ENCODE results near the gene B3GALT4.
"Not testable (repeated sequence)": the region's sequence is repeated elsewhere in the genome, so short reads cannot be mapped to it uniquely, and the experiment has no call there.

The B3GALT4 gene

GRCh38 chr6:33252759-33253158 lies 24.2 kb upstream of the B3GALT4 start:
- no peak overlapping the region for H3K4me3 ChIP-seq (ENCODE audit: low read depth, low read length)
- TF ChIP-seq CTCF (IDR thresholded peaks at IDR 0.05; ENCODE audit: low read depth, low read length): no peak

GRCh38 chr6:33254591-33254990 lies 22.3 kb upstream of the B3GALT4 start:
- no peak for TF ChIP-seq CTCF (IDR thresholded peaks at IDR 0.05; ENCODE audit: low read depth, low read length)
- H3K4me3 ChIP-seq (ENCODE audit: low read depth, low read length): no peak overlapping the region

GRCh38 chr6:33259032-33259431 lies 17.9 kb upstream of the B3GALT4 start:
- no peak overlapping the region for H3K4me3 ChIP-seq (ENCODE audit: low read depth, low read length)
- TF ChIP-seq CTCF (IDR thresholded peaks at IDR 0.05; ENCODE audit: low read depth, low read length): no peak

GRCh38 chr6:33262490-33262889 lies 14.4 kb upstream of the B3GALT4 start:
- H3K4me3 ChIP-seq (ENCODE audit: low read depth, low read length): not testable (repeated sequence)

- TF ChIP-seq CTCF (IDR thresholded peaks at IDR 0.05; ENCODE audit: low read depth, low read length): no peak
- no peak overlapping the region for H3K4me3 ChIP-seq (ENCODE audit: low read depth, low read length)
Measured at GRCh38 chr6:33264015-33264414, 12.9 kb upstream of the B3GALT4 start.

- no peak for TF ChIP-seq CTCF (IDR thresholded peaks at IDR 0.05; ENCODE audit: low read depth, low read length)
- peak overlapping the region; percentile 75 for H3K4me3 ChIP-seq (ENCODE audit: low read depth, low read length)
Measured at GRCh38 chr6:33271117-33271467, 5.8 kb upstream of the B3GALT4 start.

GRCh38 chr6:33271468-33272274 lies 5.3 kb upstream of the B3GALT4 start, which contains the start of the genes RPS18 and VPS52:
RPS18 (plus strand) TSS chr6:33272075; CDS start chr6:33272120, 45 bp downstream.
VPS52 (minus strand) TSS chr6:33271876; CDS start chr6:33271675, 201 bp downstream.
- no peak for TF ChIP-seq CTCF (IDR thresholded peaks at IDR 0.05; ENCODE audit: low read depth, low read length)
- peak within 1 kb of the TSS; percentile 75 for H3K4me3 ChIP-seq (ENCODE audit: low read depth, low read length)
